Stimulated activated CD8-positive, alpha-beta memory T cell treated with anti-CD3 and anti-CD28 coated beads, Interleukin-15, amount 100 ng/mL, for 1 hour (primary cell): ENCODE data around the gene THSD4.

ENCODE experiments used
- DNase-seq: peaks from one replicate; pipeline ENCODE4 v3.0.0-alpha.2; 2020; ENCODE audit warnings: low read depth

THSD4 gene

DNA sequence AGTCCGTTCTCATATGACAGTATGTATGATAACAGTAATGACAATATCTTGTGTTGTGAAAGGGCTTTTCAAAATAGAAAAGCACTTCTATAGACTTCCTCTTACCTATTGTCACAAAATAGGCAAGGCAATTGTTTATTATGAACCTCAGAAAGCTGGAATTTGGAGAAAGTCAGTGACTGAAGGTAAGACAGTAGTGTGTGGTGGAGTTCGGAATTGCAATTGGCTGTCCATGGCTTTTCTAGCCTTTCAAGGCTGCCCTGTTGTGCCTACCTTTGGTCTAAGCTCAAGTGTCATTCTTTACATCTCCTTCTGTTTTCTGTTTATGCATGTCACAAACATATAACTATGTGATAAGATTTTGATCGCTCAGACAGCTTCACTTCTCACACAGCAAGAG lies 475.8 kb downstream of the THSD4 start:
- no peak for DNase-seq

DNA sequence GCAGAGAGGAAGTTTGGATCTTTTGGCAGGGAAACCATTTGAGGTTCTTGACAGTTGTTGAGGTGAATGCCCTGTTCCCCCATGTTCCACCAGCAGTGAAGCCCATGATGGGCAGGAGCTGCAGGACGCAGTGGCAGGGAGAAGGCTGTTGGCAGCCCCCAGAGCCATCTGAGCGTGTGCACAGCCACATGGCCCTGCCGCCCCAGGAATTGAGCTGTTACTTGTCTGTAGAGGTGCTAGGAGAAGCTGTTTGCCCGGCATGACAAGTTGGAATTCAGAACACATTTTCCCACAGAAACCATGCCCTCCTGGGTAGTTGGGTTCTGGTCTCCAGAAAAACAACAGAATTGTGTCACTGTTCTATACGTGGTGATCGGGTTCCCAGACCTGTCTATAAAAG lies 476.9 kb downstream of the THSD4 start:
- no peak for DNase-seq

DNA sequence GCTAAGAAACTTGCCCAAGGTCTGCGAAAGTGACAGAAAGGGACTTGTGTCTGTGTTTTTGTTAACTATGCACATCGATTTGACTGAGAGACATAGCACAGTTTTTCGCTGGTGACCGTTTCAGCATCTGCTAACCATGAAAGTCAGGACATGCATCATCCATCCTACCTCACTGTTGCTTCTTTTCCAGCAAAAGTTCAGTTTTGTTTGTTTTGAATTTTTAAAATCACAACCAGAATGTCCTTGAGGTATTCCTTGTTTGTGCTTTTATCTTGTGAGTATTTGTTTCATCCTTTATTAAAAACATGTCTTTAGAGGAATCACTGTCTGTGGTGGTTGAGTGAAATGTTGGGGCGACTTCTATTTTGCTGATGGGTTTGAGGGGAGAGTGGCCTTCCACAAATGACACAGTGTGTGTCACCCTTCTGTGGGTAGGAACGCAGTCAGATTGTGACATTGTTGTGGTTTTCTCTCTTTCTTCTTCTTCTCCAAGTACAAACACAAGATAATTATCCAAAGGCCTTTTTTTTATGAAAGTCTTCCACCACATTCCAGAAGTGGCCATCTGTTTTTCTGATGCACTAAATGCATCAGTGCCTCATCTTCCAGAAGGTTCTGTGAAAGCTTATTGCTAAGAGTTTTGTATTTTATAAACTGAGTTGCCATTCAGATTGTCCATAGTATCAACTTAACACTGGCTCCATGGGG lies 480.7 kb downstream of the THSD4 start:
- DNase-seq = no peak

DNA sequence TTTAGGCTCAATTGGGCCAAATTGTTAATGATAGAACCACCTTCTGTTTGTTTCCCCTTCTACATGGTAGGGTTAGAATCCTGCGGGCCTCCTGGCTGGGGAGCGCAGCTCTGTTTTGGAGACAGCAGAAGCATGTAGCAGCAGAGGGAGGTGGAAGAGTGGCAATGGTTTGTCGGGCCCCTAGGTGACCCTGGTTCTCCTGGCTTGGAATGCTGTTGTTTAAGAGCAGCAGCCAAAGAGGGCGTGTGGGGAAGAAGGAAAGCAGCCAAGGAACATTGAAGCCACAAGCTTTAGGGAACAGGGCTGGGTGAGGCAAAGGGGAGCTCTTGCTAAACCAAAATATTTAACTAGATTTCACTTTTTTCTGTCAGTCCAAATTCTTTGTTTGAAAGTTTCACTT lies 481.4 kb downstream of the THSD4 start:
- DNase-seq = no peak

DNA sequence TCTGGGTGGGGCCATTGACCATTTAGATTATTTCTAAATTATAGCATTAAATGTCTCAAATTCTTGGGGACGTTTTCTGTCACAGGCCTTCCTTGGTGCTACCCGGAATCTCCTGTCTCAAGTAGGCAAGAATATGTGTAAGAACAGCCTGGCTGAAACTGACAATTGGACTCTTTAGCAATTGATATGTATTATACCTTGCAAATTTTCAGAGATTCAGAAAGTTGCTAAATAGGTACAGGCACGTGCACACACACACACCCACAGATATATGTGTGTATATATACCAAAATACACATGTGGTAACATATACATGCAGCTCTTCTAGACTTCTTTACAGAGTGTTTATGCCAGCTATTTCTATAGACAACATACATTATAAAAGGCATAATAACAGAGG lies 481.9 kb downstream of the THSD4 start:
- no peak for DNase-seq

DNA sequence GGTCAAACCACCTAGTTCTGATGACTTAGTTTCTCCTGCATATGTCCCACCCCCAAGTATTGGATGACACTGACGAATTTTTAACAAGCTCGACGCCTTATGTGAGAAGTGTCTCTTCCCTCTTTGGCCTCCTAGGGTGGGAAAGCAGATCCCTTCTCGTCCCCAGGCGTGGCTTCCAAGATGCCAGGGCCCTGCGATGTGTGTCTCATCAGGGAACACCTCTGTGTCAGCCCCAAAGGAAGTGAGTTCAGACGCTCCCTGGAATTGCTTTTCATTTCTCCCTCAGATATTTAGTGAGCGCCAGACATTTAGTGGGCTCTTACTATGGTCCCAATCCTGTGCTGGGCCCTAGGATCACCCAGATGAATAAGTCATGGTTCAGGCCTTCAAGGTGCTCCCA lies 482.4 kb downstream of the THSD4 start:
- DNase-seq = no peak

DNA sequence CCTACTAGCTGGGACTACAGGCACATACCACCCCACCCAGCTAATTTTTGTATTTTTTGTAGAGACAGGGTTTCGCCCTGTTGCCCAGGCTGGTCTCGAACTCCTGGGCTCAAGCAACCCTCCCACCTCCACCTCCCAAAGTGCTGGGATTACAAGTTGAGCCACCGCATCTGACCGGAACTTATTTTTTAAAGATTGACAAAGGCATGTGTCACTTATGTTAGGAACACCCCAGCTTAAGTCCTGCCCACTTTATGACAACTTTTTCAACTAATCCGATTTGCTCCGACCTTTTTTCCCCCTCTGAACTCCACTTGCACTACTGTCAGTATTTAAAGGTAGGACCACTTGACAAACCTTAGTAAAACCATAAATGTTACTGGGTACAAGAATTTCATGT lies 483.5 kb downstream of the THSD4 start:
- no peak for DNase-seq

DNA sequence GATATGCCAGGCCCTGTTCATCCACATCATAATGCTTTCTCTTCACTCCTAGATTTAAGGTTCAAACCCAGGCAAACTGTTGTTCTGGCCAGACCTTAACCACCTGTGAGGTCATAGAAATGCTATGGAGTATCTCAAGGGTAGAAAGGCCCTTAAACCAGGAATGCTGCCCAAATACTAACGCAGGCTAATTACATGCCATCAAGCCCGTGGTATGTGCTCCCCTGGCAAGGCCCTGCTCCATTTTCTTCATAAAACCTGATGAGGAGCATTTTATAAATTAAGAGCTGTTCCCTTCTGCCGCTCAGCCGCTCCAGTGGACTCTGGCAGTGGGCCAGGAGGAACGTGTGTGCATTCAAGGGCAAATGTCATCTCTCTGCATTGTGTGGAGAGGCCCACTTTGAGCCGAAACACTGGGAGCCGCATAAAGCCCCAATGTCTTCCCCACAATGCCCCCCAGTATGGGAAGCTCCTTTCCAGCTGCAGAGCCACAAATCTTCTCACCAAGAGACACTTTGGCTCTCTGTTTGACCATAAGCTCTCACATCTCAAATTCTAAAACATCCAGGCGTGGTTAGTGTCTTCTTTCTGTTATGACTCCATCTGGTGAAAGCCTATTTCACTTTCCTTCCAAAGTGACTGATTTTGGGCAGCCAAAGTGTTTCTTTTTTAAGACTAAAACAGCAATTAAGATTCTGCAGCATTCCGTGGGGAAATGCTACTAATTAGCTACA lies 484.3 kb downstream of the THSD4 start:
- DNase-seq = no peak

DNA sequence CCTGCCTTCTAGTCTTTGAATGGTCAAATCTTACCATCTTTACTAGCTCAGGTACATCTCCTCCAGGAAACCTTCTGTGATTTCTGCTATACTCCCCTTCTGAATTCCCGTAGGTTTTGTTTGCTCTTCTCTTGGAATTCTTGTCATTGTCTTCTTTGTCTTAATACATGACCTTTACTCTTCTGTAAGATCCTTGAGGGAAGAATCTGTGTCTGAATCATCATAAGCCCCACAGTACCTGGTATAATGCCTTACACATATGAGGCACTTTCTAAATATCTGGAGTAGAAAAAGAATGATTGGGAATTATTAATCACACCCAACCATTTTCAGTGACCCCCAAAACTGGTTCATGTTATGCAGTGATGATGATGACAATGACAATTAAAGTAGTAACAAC lies 485.0 kb downstream of the THSD4 start:
- DNase-seq = no peak

DNA sequence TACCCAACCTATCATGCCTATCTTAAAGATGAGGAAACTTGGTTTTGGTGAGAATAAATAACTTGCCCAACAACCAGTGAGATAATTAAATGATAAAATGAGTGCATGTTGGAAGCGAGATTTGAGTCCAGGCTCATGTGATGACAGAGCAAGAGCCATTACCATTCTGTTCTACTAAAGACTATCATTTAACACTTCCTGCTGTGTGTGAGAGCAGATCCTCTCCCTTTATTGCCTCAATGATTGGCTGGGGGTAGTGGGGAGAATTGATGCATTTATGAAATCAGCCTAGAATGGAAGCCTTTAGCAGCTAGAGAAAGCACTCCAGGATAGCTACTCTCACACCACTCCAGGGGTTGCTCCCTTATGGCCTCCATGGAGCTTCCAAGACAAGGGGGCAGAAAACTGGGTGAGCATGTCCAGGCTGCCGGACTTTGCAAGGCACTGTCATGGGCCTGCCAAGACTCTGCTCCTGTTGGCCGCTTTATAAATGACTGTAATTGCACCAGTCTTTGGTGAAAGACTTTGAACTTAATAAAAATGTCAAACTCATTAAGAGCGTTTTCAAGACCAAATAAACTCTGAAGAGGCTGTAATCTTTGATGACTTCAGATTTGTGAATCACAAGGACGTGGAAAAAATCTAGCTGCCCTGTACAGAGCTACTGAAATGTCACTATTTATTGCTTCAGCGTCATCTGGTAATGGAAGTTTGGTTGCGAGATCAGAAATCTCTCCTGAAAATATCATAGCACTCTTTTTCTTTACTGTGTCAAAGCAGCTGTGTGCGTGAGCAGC lies 486.0 kb downstream of the THSD4 start:
- no peak for DNase-seq

DNA sequence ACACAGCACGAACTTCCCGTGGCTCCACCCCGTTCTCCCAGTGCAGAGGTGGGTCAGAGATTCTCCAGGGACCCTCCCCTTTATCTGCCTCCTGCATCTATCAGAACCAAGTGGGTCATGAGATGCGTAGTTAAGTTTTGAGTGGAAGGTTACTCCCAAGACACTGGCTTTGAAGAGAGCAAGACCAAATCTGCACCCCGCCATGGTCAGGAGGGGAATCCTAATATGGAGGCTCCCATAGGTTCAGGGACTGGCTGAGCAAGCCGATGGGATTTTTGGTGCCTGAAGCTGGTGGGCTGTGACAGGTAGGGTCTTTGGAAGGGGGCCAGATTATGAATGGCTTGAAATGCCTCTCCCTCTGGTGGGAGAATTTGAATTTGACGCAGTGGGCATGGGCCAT lies 488.1 kb downstream of the THSD4 start:
- DNase-seq = no peak

DNA sequence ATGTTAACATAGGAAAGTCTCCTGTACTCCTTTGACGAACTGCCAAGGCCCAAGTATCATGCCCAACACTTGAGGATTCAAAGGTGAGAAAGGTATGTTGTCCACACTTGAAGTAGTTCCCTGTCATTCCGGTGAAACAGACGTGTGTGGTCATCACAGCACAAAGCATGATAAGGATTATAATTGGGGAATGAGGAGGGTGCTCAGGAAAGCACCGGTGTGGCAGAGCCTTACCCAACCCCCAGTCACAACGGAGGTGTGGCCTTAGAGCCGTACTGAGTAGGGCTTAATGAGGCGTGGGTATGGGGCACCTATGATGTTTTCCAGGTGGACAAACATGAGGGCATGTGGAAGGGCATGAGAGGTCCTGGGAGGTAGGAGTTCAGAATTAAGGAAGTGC lies 492.1 kb downstream of the THSD4 start:
- no peak for DNase-seq

DNA sequence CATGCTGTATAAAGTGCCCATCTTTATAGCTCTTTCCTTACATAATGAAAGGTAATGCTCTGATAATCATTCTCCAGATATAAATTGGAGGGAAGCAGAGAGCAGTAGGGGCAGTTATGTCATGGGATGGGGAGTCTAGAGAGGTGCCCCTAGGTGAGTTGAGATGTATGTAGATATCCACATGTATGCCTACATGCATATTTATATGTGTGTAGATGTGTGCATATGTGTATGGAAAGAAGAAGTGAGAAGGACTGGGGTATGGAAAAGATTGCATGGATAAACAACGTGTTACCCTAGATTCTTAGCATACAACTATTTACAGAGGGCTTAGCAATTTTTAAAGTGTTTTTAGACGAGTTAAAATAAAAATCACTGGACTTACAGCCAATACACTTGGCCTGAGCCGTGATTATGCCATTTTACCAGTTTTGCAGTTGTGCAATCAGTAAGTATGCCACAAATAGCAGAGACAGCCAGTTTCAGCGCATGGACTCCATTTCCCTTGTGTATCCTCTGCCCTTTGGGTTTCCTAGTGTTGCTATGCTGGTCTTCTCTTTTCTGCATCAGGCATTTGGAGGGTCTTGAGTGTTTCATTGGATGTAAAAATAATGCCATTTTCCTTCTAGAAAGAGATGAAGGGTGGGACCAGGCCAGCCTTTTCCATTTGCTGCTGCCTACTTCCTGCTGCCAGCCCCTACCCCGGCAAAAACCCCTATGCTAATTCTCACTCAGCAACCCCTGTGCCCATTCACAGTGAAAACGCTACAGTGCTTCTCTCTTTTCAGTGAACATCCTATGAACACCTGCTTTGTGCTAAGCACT lies 495.7 kb downstream of the THSD4 start:
- no peak for DNase-seq

DNA sequence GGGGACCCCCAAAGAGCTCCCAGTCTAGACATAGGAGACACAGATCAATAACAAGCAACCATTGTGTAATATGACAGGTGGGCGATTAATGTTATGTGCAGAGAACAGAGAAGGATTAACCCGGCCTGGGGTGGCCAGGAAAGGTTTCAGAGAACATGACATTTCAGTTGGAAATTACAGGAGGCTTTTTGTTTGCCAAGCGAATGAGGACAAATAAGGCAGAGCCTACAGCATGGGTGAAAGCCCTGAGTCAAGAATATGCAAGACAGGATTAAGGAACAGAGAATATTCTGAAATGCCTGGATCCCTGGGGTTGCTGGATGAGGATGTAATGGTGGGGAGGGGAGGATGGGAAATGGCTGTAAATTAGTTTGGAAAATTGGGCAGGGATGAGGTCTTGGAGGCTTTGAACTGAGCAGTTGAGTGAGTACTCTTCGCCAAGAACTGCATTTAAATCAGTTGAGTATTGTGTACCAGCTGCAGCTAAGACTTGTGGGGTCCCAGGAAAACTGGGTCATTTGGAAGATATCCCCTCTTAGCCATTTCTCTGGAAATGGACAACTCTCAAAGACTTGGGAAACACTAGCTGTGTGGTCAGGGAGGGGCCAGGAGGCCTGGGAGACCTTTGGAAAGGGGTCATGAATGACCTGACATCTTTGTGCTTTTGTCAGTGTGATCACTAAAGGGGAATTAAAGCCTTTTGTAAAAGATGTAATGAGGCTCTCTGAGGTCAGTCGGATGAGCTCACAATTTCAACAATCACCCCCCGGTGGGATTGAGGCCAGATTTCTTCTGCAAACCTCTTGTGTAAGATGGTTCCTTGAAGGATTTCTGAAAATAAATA lies 496.5 kb downstream of the THSD4 start:
- DNase-seq = no peak

DNA sequence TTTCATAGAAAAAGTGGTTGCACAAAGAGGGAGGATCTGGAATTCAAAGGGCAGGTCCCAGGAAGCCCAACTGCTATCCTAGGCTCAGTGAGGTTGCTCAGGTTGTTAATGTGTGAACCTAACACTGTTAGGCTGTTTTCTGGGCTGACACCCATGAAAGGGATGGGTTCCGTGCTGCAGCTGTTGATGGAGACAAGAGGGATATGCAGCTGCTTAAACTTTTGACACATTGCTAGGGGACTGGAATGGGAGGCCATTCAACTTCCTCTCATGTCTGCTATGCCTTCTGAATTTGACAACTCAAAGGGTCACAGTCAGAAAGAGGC lies 497.1 kb downstream of the THSD4 start:
- no peak for DNase-seq

DNA sequence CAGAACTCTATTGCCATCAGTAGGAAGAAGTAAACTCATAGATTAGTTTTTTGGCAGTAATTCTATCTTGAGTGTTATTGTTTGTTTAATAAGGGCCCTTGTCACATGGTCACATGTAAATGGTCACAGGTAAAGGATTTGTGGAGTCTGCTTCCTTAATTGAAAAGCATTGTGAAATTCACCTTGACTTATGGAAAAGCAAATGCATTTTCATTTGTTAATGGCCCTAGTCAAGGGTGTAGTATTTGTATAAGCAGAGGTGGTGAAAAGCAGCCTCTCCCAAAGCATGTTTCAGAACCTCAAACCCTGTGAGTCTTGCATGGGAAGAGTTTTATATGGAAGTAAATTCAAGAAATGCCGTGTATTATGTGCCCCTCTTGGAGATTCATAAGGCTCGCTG lies 497.6 kb downstream of the THSD4 start:
- DNase-seq = no peak

DNA sequence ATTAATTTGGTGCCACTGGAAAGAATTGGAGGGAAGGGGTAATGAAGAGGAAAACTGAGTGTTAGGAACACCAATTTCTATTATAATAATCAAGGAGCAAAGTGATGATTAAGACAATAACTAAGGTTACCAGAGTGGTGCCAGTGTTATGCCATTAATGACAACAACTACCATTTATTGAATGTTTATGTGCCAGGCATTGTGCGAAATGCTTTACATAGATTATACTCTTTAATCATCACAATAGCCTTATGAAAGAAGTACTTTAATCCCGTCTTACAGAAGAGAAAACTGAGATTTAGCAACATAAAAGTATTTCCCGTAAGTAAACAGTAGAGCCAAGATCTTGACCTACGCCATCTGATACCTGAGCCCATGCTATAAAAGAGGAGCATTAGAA lies 507.8 kb downstream of the THSD4 start:
- no peak for DNase-seq

DNA sequence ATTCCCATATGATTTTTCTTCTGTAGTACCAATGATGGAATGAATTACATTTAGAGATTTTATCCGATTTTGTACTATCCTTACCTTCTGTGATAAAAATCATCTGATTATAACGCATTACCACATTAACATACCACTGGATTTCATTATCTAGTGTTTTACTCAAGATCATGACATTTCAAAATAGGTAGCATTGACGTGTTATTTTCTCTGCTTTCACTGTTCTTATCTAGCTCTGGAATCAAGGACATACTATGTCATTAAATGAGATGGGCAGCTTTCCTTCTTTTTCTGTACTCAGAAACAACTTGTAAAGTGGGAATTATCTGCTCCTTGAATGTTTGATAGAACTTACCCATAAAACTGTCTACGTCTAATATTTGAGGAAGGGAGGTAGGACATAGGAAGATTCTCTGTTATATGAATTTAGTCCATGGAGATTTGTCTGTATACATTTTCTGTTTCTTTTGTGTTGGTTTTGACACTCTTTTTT lies 511.4 kb downstream of the THSD4 start:
- no peak for DNase-seq

DNA sequence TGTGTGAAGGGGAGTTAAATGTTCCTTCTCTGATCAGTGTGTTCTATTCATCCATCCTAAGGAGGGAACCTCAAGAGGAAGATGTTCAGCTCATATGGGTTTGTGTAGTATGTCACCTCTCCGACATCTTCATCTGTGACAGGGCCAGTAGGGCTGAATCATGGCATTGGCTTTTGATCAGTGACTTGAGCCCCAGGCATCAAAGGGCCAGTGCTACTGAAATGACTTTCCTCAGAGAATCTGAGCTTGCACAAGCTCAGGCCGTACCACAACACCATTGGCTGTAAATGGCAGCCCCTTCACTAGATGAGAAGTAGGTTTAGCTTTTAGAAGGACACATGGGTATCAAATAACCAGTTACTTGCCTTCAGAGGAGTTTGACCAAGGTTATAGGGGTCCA lies 511.9 kb downstream of the THSD4 start:
- DNase-seq = no peak

DNA sequence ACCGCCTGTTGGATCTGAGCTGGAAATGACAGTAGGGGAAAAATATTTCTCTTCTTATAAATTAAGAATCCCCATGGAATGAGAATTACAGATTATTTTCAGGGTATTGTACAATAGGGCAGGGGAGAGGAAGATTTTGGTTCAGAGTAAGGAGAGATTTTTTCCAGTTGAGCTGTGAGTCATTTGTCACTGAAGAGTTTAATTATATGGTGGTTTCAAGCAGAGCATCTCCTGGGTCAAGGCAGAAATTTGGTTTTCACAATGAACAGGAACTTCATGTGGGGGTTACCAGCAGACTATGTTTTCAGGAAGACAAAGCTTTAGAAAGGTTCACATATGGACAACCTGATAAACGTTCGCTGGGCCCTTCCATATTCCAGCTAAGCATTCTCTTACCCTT lies 512.3 kb downstream of the THSD4 start:
- no peak for DNase-seq
